OCI-LY7 (cell line): Measurements from ENCODE around the gene TMEM95.

Experiments
- CTCF ChIP-seq: fragments of 200-600 bp; sonication (generic); conservative IDR thresholded peaks from 2 replicates; pipeline ENCODE4 v1.5.1; 2014; ENCODE audit warnings: mild to moderate bottlenecking, antibody characterized with exemption, low read length, moderate library complexity, mixed read lengths
- EZH2phosphoT487 ChIP-seq: fragments of 200-600 bp; sonication (generic); IDR thresholded peaks from 2 replicates; pipeline ENCODE4 v1.6.1; 2018; ENCODE audit warnings: low read depth, borderline replicate concordance, mild to moderate bottlenecking, mixed run types, antibody characterized with exemption, low read length, moderate library complexity, mixed read lengths

GRCh38 chr17:7309628-7310027 is 45.3 kb upstream of the TMEM95 start:
- TF ChIP-seq CTCF, result no peak
- TF ChIP-seq EZH2phosphoT487, result no peak
